Left colon (tissue), 2 donors: ENCODE results near the gene NIP7. TPM values are rescaled to one million over a fixed set of nuclear protein-coding genes. Genes with fewer than 3 reads are reported as not detected.

Experiments
- ATAC-seq: fragments of 200-7000 bp; cut with Tn5 transposase; one replicate; pipeline ENCODE4 v1.9.1; 2020; ENCODE audit warnings: mild to moderate bottlenecking, moderate library complexity
- DNase-seq, 2 donors: peaks; one replicate each; pipeline ENCODE4 v3.0.0-alpha.2; 2020
- intact Hi-C, 2 donors: fragments of 100-400 bp; cut with DNase I in 1 of 2; cut with micrococcal nuclease in 1 of 2; formaldehyde crosslinking; loops; one replicate each; pipeline versions ENCODE4 v1.11.2 to v1.14.0; 2022; cut with DNase I, micrococcal nuclease
- total RNA-seq, 2 donors: library from RNA; stranded (reverse); fragmentation: NEBNext Ultra II Directional; extraction: Animal tissue kit (Norgen Biotek cat#: 25700); gene quantifications; one replicate each; pipeline ENCODE4 v1.2.1, GENCODE V29; 2021
- donor health status: DM: no; HTN: no; CAD: no.
- donor health status: DM: yes; HTN: yes; CAD: no.

Gene NIP7
- total RNA-seq, 2 donors from 2014 or later, result 19.0 to 22.1 TPM

GRCh38 chr16:69316595-69317034, 23.0 kb upstream of the NIP7 start:
- no peak for ATAC-seq
- intact Hi-C loops, result no loop called here
- no peak for DNase-seq

GRCh38 chr16:69318177-69318910, 21.2 kb upstream of the NIP7 start:
- ATAC-seq (no peak), DNase-seq (no peak)
- intact Hi-C loops, result no loop called here

GRCh38 chr16:69318911-69319289, 20.7 kb upstream of the NIP7 start:
- intact Hi-C loops, result no loop called here
- DNase-seq (no peak), ATAC-seq (no peak)

- DNase-seq (no peak), ATAC-seq (no peak)
- intact Hi-C loops, result no loop called here
These were observed 20.2 kb upstream of the NIP7 start for GRCh38 chr16:69319381-69319780.

GRCh38 chr16:69319826-69320739, 19.5 kb upstream of the NIP7 start:
- intact Hi-C loops, result no loop called here
- DNase-seq, result no peak
- ATAC-seq, result no peak

- no peak for ATAC-seq
- intact Hi-C loops, result no loop called here
These were observed 18.9 kb upstream of the NIP7 start for GRCh38 chr16:69320740-69321073.

GRCh38 chr16:69321080-69321479, 18.5 kb upstream of the NIP7 start:
- intact Hi-C loops, result no loop called here
- ATAC-seq, result no peak
- no peak for DNase-seq

More at GRCh38 chr16:69320740-69321073, 18.9 kb upstream of the NIP7 start:
- no peak for DNase-seq

GRCh38 chr16:69322343-69322742, 17.2 kb upstream of the NIP7 start:
- no peak for DNase-seq
- no peak for ATAC-seq
- intact Hi-C loops, result no loop called here

- no peak for ATAC-seq
- no peak for DNase-seq
- intact Hi-C loops, result no loop called here
These were observed 16.2 kb upstream of the NIP7 start for GRCh38 chr16:69323415-69323814.

- intact Hi-C loops, result no loop called here
- DNase-seq, result peak; percentile 74 to 83
- peak; percentile 74 for ATAC-seq
These were observed 15.5 kb upstream of the NIP7 start for GRCh38 chr16:69324013-69324531.

- intact Hi-C loops, result no loop called here
- DNase-seq, result no peak
- ATAC-seq, result no peak
These were observed 14.9 kb upstream of the NIP7 start for GRCh38 chr16:69324585-69325253.

GRCh38 chr16:69325784-69326171, 13.8 kb upstream of the NIP7 start:
- ATAC-seq (no peak), DNase-seq (no peak)
- intact Hi-C loops, result no loop called here

GRCh38 chr16:69326172-69326873, 13.2 kb upstream of the NIP7 start:
- intact Hi-C loops, result no loop called here
- DNase-seq (peak; percentile 52 to 68), ATAC-seq (peak; percentile 50)

- ATAC-seq (no peak), DNase-seq (no peak)
- intact Hi-C loops, result no loop called here
These were observed 11.8 kb upstream of the NIP7 start for GRCh38 chr16:69327585-69328310.

- intact Hi-C loops, result no loop called here
- DNase-seq, result no peak
- no peak for ATAC-seq
These were observed 10.7 kb upstream of the NIP7 start for GRCh38 chr16:69328854-69329316.

GRCh38 chr16:69329369-69330285, 9.9 kb upstream of the NIP7 start:
- ATAC-seq (peak; percentile 50), DNase-seq (peak in 1 of 2 donors; percentile 61)
- intact Hi-C loops, result no loop called here
